Measurements from ENCODE around the gene SCRT2. TPM values are rescaled to one million over a fixed set of nuclear protein-coding genes. Genes with fewer than 3 reads are reported as not detected.
A peak's percentile ranks its signal among the peaks of the same experiment; 100 is the strongest.

SCRT2 gene
- polyA plus RNA-seq, 3 donors = not detected

GRCh38 chr20:611843-612185, 63.8 kb downstream of the SCRT2 start:
- H3K79me2 ChIP-seq (ENCODE audit: insufficient read depth, low read length) = no peaks in the 10 kb centered on the region
- no peaks in the 10 kb centered on the region for H4K20me1 ChIP-seq (ENCODE audit: insufficient read depth, low read length)
- no peak overlapping the region for H2AFZ ChIP-seq (ENCODE audit: insufficient read depth, low read depth, low read length, poor library complexity, severe bottlenecking)
- peaks cover 29 to 49% of the 10 kb centered on the region in 2 donors for H3K27me3 ChIP-seq (ENCODE audit: control insufficient read depth in 2 of 2, insufficient read depth in 2 of 2, low read length in 2 of 2)
- WGBS (ENCODE audit: insufficient coverage) = 0% methylated on average over 4 of the region's 8 CpGs
- Mint-ChIP-seq H3K9me3 (peaks cover 0 to 12% (median 3%) of the 10 kb centered on the region in 7 donors), H3K36me3 (peaks cover 0 to 2% of the 10 kb centered on the region in 2 donors), H3K4me3 (peak overlapping the region in 1 of 2 donors; percentile 80), H3K27me3 (ENCODE audit: low read depth in 3 of 3) (peaks cover 45 to 57% (median 47%) of the 10 kb centered on the region in 3 donors), H3K4me1 (peaks cover 26% of the 10 kb centered on the region), H3K27ac (no peak overlapping the region)
- H3K4me3 ChIP-seq (replicated peaks in 1 of 3; ENCODE audit: low read depth in 2 of 3, low read length in 3 of 3) = no peak overlapping the region
- no peak overlapping the region for H3K9ac ChIP-seq (ENCODE audit: insufficient read depth, low read length, poor library complexity, severe bottlenecking)
- H3K36me3 ChIP-seq (replicated peaks in 1 of 2; ENCODE audit: control insufficient read depth in 1 of 2, insufficient read depth in 2 of 2, low read length in 2 of 2) = no peaks in the 10 kb centered on the region
- peaks cover 0 to 20% of the 10 kb centered on the region in 2 donors for H3K9me3 ChIP-seq (replicated peaks in 1 of 2; ENCODE audit: control insufficient read depth in 1 of 2, insufficient read depth in 1 of 2, low read length in 2 of 2)
- H3K27ac ChIP-seq (ENCODE audit: low read depth in 1 of 2, low read length in 2 of 2) = no peak overlapping the region
- no peak for TF ChIP-seq CTCF (IDR thresholded peaks at IDR 0.05)
- no peak overlapping the region for H3K4me2 ChIP-seq (replicated peaks; ENCODE audit: extremely low read depth, low read length, poor library complexity, severe bottlenecking)
- intact Hi-C loops (cut with micrococcal nuclease) = no loop called here
- H3K4me1 ChIP-seq (ENCODE audit: control insufficient read depth in 1 of 2, insufficient read depth in 2 of 2, low read length in 2 of 2) = peaks cover 11 to 16% of the 10 kb centered on the region in 2 donors
- no peak for DNase-seq

Other genes with a start within 250 kb of the SCRT2 start
- 10 to 100 TPM; 10.5 to 24.7 (median 11.3) TPM for gene TBC1D20, start 213.3 kb downstream of the SCRT2 start, polyA plus RNA-seq
- gene CSNK2A1, start 132.0 kb downstream of the SCRT2 start, polyA plus RNA-seq = 10 to 100 TPM; 31.7 to 55.5 (median 35.2) TPM
- gene TCF15, start 65.5 kb downstream of the SCRT2 start, polyA plus RNA-seq = not detected
- gene SRXN1, start 22.6 kb downstream of the SCRT2 start, polyA plus RNA-seq = 10 to 100 TPM; 33.5 to 62.4 (median 56.6) TPM
- not detected for gene SLC52A3, start 92.7 kb upstream of the SCRT2 start, polyA plus RNA-seq
- gene FAM110A, start 157.9 kb upstream of the SCRT2 start, polyA plus RNA-seq = 10 to 100 TPM; 13.8 to 43.2 (median 27.8) TPM
- under 1 TPM in 2 of 3 donors, not detected in 1; 0.07 to 0.14 TPM for gene ANGPT4, start 240.5 kb upstream of the SCRT2 start, polyA plus RNA-seq